AG10803 (cell line): ENCODE measurements around the gene GDI1.

ENCODE experiments used
- DNase-seq: peaks from one replicate; pipeline ENCODE4 v3.0.0; 2010; ENCODE audit warnings: low read depth
- H3K4me3 ChIP-seq: 2 replicates; pipeline ENCODE4 v1.5.1; 2011; ENCODE audit warnings: mild to moderate bottlenecking, low read length, control low read depth
- TF ChIP-seq, protein P1 (sequence below): conservative IDR thresholded peaks from 2 replicates; pipeline ENCODE4 v1.5.1; 2011; ENCODE audit warnings: mild to moderate bottlenecking, low read length, control low read depth, inconsistent platforms

The GDI1 gene

GRCh38 chrX:154430479-154430878 lies 6.5 kb upstream of the GDI1 start:
- no peak for DNase-seq
- TF ChIP-seq, protein P1, sequence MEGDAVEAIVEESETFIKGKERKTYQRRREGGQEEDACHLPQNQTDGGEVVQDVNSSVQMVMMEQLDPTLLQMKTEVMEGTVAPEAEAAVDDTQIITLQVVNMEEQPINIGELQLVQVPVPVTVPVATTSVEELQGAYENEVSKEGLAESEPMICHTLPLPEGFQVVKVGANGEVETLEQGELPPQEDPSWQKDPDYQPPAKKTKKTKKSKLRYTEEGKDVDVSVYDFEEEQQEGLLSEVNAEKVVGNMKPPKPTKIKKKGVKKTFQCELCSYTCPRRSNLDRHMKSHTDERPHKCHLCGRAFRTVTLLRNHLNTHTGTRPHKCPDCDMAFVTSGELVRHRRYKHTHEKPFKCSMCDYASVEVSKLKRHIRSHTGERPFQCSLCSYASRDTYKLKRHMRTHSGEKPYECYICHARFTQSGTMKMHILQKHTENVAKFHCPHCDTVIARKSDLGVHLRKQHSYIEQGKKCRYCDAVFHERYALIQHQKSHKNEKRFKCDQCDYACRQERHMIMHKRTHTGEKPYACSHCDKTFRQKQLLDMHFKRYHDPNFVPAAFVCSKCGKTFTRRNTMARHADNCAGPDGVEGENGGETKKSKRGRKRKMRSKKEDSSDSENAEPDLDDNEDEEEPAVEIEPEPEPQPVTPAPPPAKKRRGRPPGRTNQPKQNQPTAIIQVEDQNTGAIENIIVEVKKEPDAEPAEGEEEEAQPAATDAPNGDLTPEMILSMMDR: no peak
- H3K4me3 ChIP-seq: no peak overlapping the region

GRCh38 chrX:154430916-154431315 lies 6.0 kb upstream of the GDI1 start:
- H3K4me3 ChIP-seq: no peak overlapping the region
- TF ChIP-seq, protein P1: no peak
- DNase-seq: no peak

GRCh38 chrX:154431341-154431740 lies 5.6 kb upstream of the GDI1 start:
- DNase-seq: no peak

GRCh38 chrX:154432210-154432609 lies 4.7 kb upstream of the GDI1 start:
- no peak for DNase-seq
- H3K4me3 ChIP-seq: no peak overlapping the region
- TF ChIP-seq, protein P1: no peak

More at GRCh38 chrX:154431341-154431740, 5.6 kb upstream of the GDI1 start:
- H3K4me3 ChIP-seq: no peak overlapping the region
- TF ChIP-seq, protein P1: no peak

DNA sequence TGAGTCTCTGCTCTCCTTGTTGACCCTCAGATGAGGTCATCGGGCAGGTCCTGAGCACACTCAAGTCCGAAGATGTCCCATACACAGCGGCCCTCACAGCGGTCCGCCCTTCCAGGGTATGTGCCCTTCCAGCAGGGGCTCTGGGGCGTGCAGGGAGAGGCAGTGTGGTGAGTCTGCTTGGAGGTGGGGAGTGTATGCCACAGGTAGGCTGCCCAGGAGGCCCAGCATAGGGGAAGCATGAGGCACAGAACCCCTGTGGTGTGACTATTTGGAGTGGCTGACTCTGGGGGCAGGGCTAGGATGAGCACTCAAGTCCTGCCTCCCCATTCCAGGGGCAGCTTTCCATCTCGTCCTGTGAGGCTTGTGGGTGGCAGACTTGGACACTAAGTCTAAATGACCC lies 3.3 kb upstream of the GDI1 start:
- TF ChIP-seq, protein P1: no peak
- no peak overlapping the region for H3K4me3 ChIP-seq
- DNase-seq: no peak

- H3K4me3 ChIP-seq: no peak overlapping the region
- TF ChIP-seq, protein P1: no peak
- no peak for DNase-seq
These were observed 2.4 kb upstream of the GDI1 start for GRCh38 chrX:154434394-154435168.

GRCh38 chrX:154435171-154435733 lies 1.7 kb upstream of the GDI1 start:
- no peak overlapping the region for H3K4me3 ChIP-seq
- TF ChIP-seq, protein P1: no peak
- DNase-seq: no peak
